Measurements from ENCODE around the gene TTLL7. TPM values are rescaled to one million over a fixed set of nuclear protein-coding genes. Genes with fewer than 3 reads are reported as not detected.

TTLL7 gene, protein sequence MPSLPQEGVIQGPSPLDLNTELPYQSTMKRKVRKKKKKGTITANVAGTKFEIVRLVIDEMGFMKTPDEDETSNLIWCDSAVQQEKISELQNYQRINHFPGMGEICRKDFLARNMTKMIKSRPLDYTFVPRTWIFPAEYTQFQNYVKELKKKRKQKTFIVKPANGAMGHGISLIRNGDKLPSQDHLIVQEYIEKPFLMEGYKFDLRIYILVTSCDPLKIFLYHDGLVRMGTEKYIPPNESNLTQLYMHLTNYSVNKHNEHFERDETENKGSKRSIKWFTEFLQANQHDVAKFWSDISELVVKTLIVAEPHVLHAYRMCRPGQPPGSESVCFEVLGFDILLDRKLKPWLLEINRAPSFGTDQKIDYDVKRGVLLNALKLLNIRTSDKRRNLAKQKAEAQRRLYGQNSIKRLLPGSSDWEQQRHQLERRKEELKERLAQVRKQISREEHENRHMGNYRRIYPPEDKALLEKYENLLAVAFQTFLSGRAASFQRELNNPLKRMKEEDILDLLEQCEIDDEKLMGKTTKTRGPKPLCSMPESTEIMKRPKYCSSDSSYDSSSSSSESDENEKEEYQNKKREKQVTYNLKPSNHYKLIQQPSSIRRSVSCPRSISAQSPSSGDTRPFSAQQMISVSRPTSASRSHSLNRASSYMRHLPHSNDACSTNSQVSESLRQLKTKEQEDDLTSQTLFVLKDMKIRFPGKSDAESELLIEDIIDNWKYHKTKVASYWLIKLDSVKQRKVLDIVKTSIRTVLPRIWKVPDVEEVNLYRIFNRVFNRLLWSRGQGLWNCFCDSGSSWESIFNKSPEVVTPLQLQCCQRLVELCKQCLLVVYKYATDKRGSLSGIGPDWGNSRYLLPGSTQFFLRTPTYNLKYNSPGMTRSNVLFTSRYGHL
- 3.1 and 3.7 TPM in 2 replicates for total RNA-seq (2014; rRNA removed; shearing (Covaris generic))

DNA sequence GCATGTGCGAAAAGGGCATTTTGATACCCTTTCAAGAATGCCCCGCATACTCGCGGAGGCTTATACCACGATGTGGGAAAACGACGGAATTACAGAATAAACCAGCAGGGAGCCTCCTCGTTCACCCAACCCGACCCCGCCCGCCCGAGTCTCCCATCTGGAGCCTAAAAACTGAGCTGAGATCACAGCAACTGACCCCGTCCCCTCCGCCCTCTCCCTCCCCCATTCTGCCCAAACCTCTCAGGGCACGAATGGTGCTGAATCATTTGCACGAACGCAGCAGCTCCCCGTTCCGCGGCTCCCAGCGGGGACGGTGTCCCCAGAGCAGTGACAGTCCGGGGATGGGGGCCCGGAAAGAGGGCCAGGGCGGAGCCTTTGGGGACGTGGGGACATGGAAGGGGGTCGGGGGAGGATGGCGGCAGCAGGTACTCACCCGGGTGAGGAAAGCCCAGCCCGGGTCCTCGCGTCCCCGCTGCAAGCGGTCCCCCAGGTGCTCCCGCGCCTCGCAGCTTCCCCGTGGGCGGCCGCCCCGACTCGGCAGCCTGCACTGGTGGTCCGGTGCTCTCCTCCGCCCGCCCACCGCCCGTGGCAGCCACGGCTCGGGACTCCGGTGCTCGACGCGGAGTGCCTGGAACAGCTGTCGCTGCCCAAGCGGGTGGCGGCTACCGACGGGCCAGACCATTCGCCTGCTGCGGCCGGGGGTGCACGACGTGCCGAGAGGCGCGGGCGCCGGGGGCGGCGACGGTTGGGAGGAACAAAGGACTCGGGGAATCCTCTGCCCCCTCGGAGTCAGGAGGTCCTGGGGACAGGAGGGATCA is at the start of gene TTLL7:
TTLL7 (minus strand) TSS at position 635 of the 818 bp plus-strand sequence. CDS start 46,921 bp downstream, outside the sequence.
- H3K4me3 ChIP-seq (ENCODE audit: insufficient read depth, low read depth, low read length) = peak within 1 kb of the TSS; percentile 90
- no peaks in the 10 kb centered on the region for H3K36me3 ChIP-seq (replicated peaks; ENCODE audit: control insufficient read depth, insufficient read depth, low read length)
- DNase-seq = peak; percentile 90
- peaks cover 48% of the 10 kb centered on the region for H3K27me3 ChIP-seq (ENCODE audit: control insufficient read depth, insufficient read depth, low read length)

DNA sequence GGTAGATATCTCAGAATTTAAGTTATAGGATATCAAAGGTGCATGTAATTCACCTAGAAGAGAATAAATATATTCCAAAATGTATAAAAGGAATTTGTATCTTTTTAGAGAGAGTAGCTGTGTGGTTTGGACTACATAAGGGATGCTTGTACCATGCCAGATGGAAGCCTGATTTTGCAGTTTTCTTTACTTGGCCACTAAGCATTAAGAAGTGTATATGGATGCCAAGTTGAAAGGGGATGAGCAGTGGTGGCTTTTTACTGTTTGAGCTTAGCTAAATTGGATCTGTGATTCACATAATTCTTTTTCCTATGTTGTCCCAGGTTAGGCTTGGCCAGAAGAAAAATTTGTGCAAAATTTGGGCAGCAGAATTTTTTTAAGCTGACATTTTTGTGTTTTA is 43.5 kb upstream of the TTLL7 start:
- Histone ChIP-seq H3K27me3 (ENCODE audit: control insufficient read depth, insufficient read depth, low read length) (peaks cover 2% of the 10 kb centered on the region), H3K36me3 (replicated peaks; ENCODE audit: control insufficient read depth, insufficient read depth, low read length) (no peaks in the 10 kb centered on the region), H3K4me3 (ENCODE audit: insufficient read depth, low read depth, low read length) (no peak overlapping the region)
- no peak for DNase-seq

DNA sequence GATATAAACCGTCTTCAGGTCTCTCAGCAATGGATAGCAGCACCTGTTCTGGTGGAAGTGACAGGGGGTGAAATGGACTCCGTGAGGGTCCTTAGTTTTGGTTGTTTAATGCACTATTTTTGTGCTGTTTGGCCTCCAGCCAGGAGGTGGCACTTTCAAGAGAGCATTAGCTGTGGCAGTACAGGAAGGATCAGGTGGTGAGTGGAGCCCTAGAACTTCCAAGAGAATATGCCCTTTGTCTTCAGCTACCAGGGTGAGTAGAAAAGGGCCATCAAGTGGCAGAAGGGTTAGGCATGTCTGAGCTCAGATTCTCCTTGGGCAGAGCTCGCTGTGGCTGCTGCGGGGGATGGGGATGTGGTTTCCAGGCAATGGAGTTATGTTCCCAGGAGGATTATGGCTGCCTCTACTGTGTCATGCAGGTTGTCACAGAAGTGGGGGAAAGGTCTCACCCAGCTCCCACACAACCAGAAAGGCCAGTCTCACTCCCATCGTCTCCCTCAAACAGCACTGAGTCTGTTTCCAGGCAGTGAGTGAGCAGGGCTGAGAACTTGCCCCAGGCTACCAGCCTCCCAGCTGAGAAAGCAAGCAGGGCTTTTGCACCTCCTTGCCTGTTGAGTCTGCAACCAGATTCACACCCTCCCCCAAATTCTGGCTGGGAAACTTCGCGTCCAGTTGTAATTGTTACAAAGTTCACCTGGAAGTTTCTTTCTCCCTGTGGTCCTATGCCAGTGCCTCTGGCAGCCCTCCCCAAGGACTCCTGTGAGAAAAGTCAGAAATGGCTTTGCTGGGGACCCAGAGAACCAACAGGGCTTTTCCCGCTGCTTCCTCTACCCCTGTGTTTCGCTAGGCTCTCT is 39.1 kb upstream of the TTLL7 start:
- no peak overlapping the region for H3K4me3 ChIP-seq (ENCODE audit: insufficient read depth, low read depth, low read length)
- DNase-seq = no peak

DNA sequence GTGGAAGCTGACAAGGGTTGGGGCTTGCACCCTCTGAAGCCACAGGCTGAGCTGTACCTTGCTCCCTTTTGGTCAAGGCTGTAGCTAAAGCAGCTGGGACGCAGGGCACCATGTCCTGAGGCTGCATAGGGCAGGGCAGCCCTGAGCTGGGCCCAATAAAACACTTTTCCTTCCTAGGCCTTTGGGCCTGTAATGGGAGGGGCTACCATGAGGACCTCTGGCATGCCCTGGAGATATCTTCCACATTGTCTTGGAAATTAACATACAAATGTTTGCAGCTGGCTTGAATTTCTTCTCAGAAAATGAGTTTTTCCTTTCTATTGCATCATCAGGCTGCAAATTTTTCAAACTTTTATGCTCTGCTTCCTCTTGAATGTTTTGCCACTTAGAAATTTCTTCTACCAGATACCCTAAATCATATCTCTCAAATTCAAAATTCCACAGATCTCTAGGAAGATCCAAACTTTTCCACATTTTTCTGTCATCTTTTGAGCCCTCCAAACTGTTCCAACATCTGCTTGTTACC is 32.9 kb upstream of the TTLL7 start:
- Histone ChIP-seq H3K27me3 (ENCODE audit: control insufficient read depth, insufficient read depth, low read length) (peaks cover 65% of the 10 kb centered on the region), H3K36me3 (replicated peaks; ENCODE audit: control insufficient read depth, insufficient read depth, low read length) (no peaks in the 10 kb centered on the region), H3K4me3 (ENCODE audit: insufficient read depth, low read depth, low read length) (no peak overlapping the region)
- DNase-seq = no peak

More for the DNA sequence above, 39.1 kb upstream of the TTLL7 start:
- Histone ChIP-seq H3K36me3 (replicated peaks; ENCODE audit: control insufficient read depth, insufficient read depth, low read length) (no peaks in the 10 kb centered on the region), H3K27me3 (ENCODE audit: control insufficient read depth, insufficient read depth, low read length) (peaks cover 18% of the 10 kb centered on the region)

DNA sequence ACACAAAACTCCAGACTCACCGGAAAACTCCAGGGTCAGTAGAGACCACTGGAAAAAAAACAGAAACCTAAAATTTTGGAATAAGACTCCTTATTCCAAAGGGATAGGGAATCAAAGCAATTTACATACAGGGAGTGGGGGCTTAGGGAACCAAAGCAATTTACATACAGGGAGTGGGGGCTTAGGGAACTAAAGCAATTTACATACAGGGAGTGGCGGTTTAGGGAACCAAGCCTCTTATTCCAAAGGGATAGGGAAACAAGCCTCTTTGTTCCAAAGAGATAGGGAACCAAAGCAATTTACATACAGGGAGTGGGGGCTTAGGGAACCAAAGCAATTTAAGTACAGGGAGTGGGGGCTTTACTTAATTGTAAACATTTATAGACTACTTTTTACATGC is 28.4 kb upstream of the TTLL7 start:
- H3K4me3 ChIP-seq (ENCODE audit: insufficient read depth, low read depth, low read length) = no peak overlapping the region
- DNase-seq = peak; percentile 5
- peaks cover 76% of the 10 kb centered on the region for H3K27me3 ChIP-seq (ENCODE audit: control insufficient read depth, insufficient read depth, low read length)
- no peaks in the 10 kb centered on the region for H3K36me3 ChIP-seq (replicated peaks; ENCODE audit: control insufficient read depth, insufficient read depth, low read length)

DNA sequence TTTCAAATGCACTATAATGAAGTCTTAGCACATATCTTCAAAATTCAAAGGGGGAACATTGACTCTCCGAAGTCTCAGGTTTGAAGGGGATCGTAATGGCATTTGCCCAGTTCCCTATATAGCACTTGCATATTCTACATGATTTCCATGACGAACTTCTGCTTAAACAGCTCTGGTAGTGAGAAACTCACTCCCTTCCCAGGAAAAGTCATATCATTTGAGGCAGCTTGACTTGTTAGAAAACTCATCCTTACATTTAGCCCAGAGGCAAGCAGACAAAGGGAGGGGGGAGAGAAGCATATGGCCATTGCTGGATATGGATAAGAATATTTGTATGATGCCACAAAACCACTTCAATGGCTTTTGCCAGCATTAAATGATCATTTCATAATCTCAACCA is 27.0 kb upstream of the TTLL7 start:
- Histone ChIP-seq H3K27me3 (ENCODE audit: control insufficient read depth, insufficient read depth, low read length) (peaks cover 67% of the 10 kb centered on the region), H3K36me3 (replicated peaks; ENCODE audit: control insufficient read depth, insufficient read depth, low read length) (no peaks in the 10 kb centered on the region), H3K4me3 (ENCODE audit: insufficient read depth, low read depth, low read length) (no peak overlapping the region)
- DNase-seq = no peak

DNA sequence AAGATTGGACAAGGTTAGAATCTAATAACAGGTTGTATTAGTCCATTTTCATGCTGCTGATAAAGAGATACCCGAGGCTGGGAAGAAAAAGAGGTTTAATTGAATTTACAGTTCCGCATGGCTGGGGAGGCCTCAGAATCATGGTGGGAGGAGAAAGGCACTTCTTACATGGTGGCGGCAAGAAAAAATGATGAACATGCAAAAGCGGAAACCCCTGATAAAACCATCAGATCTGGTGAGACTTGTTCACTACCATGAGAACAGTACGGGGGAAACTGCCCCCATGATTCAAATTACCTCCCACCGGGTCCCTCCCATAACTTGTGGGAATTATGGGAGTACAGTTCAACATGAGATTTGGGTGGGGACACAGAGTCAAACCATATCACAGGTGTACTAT is 22.9 kb upstream of the TTLL7 start:
- no peak for DNase-seq
- H3K4me3 ChIP-seq (ENCODE audit: insufficient read depth, low read depth, low read length) = no peak overlapping the region
- H3K36me3 ChIP-seq (replicated peaks; ENCODE audit: control insufficient read depth, insufficient read depth, low read length) = no peaks in the 10 kb centered on the region
- H3K27me3 ChIP-seq (ENCODE audit: control insufficient read depth, insufficient read depth, low read length) = peaks cover 42% of the 10 kb centered on the region

DNA sequence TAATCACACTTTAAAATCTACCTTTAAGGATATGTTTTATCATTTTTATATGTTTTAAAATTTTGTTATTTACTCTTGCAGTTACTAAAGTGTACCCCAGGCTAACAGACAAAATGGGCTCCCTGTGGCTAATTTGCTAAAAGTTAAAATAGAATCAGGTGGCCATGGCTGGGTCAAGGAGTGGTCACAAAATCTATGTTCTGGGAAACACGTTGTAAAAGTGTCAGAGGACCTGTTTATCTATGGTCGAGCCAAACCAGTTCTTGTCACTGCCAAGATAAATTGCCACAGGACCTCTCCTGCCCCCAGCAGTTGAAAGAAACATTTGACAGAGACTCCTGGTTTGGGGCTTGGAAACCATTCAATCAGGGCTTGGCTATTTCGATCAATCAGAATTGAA is 21.2 kb upstream of the TTLL7 start:
- Histone ChIP-seq H3K4me3 (ENCODE audit: insufficient read depth, low read depth, low read length) (no peak overlapping the region), H3K36me3 (replicated peaks; ENCODE audit: control insufficient read depth, insufficient read depth, low read length) (no peaks in the 10 kb centered on the region), H3K27me3 (ENCODE audit: control insufficient read depth, insufficient read depth, low read length) (peaks cover 25% of the 10 kb centered on the region)
- no peak for DNase-seq

DNA sequence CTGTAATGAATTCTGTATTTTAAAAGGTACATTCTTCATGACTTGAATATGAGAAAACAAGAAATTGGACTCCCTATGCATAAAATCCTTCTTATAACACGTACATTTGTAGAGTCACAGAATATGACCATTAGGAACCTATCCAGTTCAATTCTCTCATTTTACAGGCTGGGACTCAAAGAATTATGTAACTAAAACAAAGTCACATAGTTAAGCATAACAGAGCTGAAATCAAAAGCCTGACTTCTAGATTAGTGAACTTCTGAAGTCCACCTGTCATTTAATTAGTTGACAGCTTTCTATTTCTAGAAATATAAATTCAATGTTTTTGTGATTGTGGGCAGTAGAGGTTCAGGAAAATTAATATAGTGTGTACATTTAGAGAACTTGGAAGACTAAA is 20.3 kb upstream of the TTLL7 start:
- DNase-seq = no peak
- no peaks in the 10 kb centered on the region for H3K36me3 ChIP-seq (replicated peaks; ENCODE audit: control insufficient read depth, insufficient read depth, low read length)
- H3K27me3 ChIP-seq (ENCODE audit: control insufficient read depth, insufficient read depth, low read length) = peaks cover 18% of the 10 kb centered on the region
- H3K4me3 ChIP-seq (ENCODE audit: insufficient read depth, low read depth, low read length) = no peak overlapping the region

DNA sequence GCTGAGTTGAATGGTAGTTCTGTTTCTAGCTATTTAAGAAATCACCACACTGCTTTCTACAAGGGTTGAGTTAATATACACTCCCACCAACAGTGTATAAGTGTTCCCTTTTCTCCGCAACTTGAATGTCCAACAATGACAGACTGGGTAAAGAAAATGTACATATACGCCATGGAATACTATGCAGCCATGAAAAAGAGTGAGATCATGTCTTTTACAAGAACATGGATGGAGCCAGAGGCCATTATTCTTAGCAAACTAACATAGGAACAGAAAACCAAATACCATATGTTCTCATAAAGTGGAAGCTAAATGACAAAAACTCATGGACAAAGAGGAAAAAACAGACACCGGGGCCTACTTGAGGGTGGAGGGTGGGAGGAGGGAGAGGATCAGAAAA is 14.8 kb upstream of the TTLL7 start:
- no peak for DNase-seq
- no peak overlapping the region for H3K4me3 ChIP-seq (ENCODE audit: insufficient read depth, low read depth, low read length)
- H3K36me3 ChIP-seq (replicated peaks; ENCODE audit: control insufficient read depth, insufficient read depth, low read length) = no peaks in the 10 kb centered on the region
- peaks cover 1% of the 10 kb centered on the region; the same call in 1 of the 2 replicates for H3K27me3 ChIP-seq (ENCODE audit: control insufficient read depth, insufficient read depth, low read length)

DNA sequence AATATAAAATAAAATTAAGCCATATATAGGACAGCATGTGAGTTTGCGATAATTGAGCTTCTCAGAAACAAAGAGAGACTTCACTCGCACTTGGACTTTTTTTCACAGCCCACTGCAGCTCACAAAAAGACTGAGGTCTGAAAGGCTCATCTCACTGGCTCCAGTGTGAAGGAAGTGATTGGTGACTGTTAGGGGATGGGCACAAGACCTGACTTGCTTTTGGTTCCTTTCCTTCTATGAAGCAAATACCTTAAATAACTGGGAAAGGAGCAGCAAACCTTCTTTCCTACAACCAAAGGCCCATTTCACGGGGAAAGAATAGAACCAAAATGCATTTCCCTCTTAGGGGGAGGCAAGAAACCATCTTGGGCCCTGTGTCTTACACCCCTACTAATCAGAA is 13.1 kb upstream of the TTLL7 start:
- Histone ChIP-seq H3K36me3 (replicated peaks; ENCODE audit: control insufficient read depth, insufficient read depth, low read length) (no peaks in the 10 kb centered on the region), H3K4me3 (ENCODE audit: insufficient read depth, low read depth, low read length) (no peak overlapping the region), H3K27me3 (ENCODE audit: control insufficient read depth, insufficient read depth, low read length) (0 out of 2 replicates have a peak, but pooled peaks cover 1% of the 10 kb centered on the region)
- DNase-seq = no peak

DNA sequence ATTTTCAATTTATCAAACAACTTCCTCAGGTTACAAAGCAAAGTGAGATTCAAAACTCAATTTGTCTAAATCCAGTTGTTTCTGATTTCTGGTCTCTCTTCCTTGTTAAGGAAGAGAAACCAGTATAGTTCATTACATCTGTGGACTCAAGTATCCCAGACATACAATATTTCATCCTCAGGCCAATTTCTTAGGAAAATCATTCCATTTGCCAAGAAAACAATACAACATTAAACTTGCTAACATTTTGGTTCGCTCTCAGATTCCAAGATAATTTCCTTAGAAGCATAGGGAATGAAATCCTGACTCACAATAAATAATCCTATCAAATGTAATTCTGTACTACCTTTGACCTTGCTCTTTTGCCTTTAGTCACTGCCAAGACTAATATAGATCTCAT is 11.2 kb upstream of the TTLL7 start:
- H3K27me3 ChIP-seq (ENCODE audit: control insufficient read depth, insufficient read depth, low read length) = 0 out of 2 replicates have a peak, but pooled peaks cover 1% of the 10 kb centered on the region
- no peak overlapping the region for H3K4me3 ChIP-seq (ENCODE audit: insufficient read depth, low read depth, low read length)
- DNase-seq = no peak
- no peaks in the 10 kb centered on the region for H3K36me3 ChIP-seq (replicated peaks; ENCODE audit: control insufficient read depth, insufficient read depth, low read length)

DNA sequence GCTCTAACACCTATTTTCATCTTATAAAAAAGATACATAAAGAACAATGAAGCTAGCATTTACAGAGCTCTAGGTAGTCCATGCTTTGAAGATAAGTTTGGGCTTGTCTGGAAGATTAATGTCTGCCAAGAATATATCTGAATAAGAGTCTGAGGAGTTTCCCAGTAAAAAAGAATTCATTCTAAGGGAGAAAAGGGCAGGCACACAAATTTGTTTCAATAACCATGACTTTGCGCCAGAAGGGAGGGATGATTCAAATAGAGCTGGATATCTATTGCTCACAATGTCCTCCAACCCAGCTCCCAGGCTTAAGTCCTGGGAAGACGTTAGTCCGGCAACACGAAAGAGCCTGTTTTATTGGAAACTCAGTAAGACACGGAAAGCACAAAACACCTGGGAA is 9.7 kb upstream of the TTLL7 start:
- no peaks in the 10 kb centered on the region for H3K36me3 ChIP-seq (replicated peaks; ENCODE audit: control insufficient read depth, insufficient read depth, low read length)
- H3K27me3 ChIP-seq (ENCODE audit: control insufficient read depth, insufficient read depth, low read length) = 0 out of 2 replicates have a peak, but pooled peaks cover 1% of the 10 kb centered on the region
- H3K4me3 ChIP-seq (ENCODE audit: insufficient read depth, low read depth, low read length) = no peak overlapping the region
- no peak for DNase-seq

Data from H7 (cell line).